Activated T-helper 2 cell treated with anti-CD3 and anti-CD28 coated beads, Interferon-gamma antibody, Interleukin-2, Interleukin-4, amounts not matched to agents 10 μg/mL and 5 μg/mL and 100 μg/mL, durations not matched to agents 14 hours and 24 hours and 36 hours (primary cell): Measurements from ENCODE around the gene DRICH1. TPM values are rescaled to one million over a fixed set of nuclear protein-coding genes. Genes with fewer than 3 reads are reported as not detected.
"Not testable (repeated sequence)": the region's sequence is repeated elsewhere in the genome, so short reads cannot be mapped to it uniquely, and the experiment has no call there.

Experiments used
- DNase-seq: peaks from one replicate; pipeline ENCODE4 v3.0.0; 2021; ENCODE audit warnings: low spot score
- H3K27ac Mint-ChIP-seq: one replicate; pipeline ENCODE4 v1.8.0; 2021; ENCODE audit warnings: mixed read lengths
- H3K27me3 Mint-ChIP-seq: one replicate; pipeline ENCODE4 v1.8.0; 2021; ENCODE audit warnings: low read depth, mixed read lengths
- H3K36me3 Mint-ChIP-seq: one replicate; pipeline ENCODE4 v1.8.0; 2021; ENCODE audit warnings: low read depth, mixed read lengths
- H3K4me1 Mint-ChIP-seq: one replicate; pipeline ENCODE4 v1.8.0; 2021; ENCODE audit warnings: low read depth, mixed read lengths
- H3K4me3 Mint-ChIP-seq: one replicate; pipeline ENCODE4 v1.8.0; 2021; ENCODE audit warnings: low read depth, mild to moderate bottlenecking, moderate library complexity, mixed read lengths
- H3K9me3 Mint-ChIP-seq: one replicate; pipeline ENCODE4 v1.8.0; 2021; ENCODE audit warnings: mixed read lengths
- intact Hi-C: fragments of 100-400 bp; cut with micrococcal nuclease; formaldehyde crosslinking; loops from one replicate; pipeline ENCODE4 v1.15.1; 2023
- total RNA-seq: library from RNA; stranded (reverse); gene quantifications from 2 replicates; pipeline ENCODE4 v1.2.3, GENCODE V29; 2022

The DRICH1 gene
- 0.50 and 0.57 TPM in 2 replicates for total RNA-seq

- Mint-ChIP-seq H3K4me1 (peaks cover 4% of the 10 kb centered on the region), H3K9me3 (no peaks in the 10 kb centered on the region), H3K27ac (no peak within 1 kb of the TSS), H3K36me3 (no peaks in the 10 kb centered on the region), H3K4me3 (no peak within 1 kb of the TSS), H3K27me3 (no peaks in the 10 kb centered on the region)
- intact Hi-C loops: no loop called here
- DNase-seq: no peak
Measured at GRCh38 chr22:23632178-23632577, at the start of gene DRICH1. TSS of gene DRICH1 (minus strand) at chr22:23632321. CDS start at chr22:23632023, 298 bp downstream.

- DNase-seq: no peak
- no peaks in the 10 kb centered on the region for H3K9me3 Mint-ChIP-seq
- H3K4me3 Mint-ChIP-seq: no peak overlapping the region
- H3K27me3 Mint-ChIP-seq: no peaks in the 10 kb centered on the region
- no peak overlapping the region for H3K27ac Mint-ChIP-seq
- intact Hi-C loops: no loop called here
- peaks cover 2% of the 10 kb centered on the region for H3K4me1 Mint-ChIP-seq
- peaks cover 23% of the 10 kb centered on the region for H3K36me3 Mint-ChIP-seq
Measured at GRCh38 chr22:23681026-23681809, 49.1 kb upstream of the DRICH1 start.

GRCh38 chr22:23678133-23678532 lies 46.0 kb upstream of the DRICH1 start:
- intact Hi-C loops: no loop called here
- no peaks in the 10 kb centered on the region for H3K9me3 Mint-ChIP-seq
- H3K4me3 Mint-ChIP-seq: no peak overlapping the region
- no peak overlapping the region for H3K27ac Mint-ChIP-seq
- H3K27me3 Mint-ChIP-seq: no peaks in the 10 kb centered on the region
- peaks cover 3% of the 10 kb centered on the region for H3K4me1 Mint-ChIP-seq
- H3K36me3 Mint-ChIP-seq: peaks cover 18% of the 10 kb centered on the region
- DNase-seq: no peak

GRCh38 chr22:23677701-23677995 lies 45.5 kb upstream of the DRICH1 start:
- no peak for DNase-seq
- Mint-ChIP-seq H3K4me3 (no peak overlapping the region), H3K27me3 (no peaks in the 10 kb centered on the region), H3K27ac (no peak overlapping the region), H3K36me3 (peaks cover 13% of the 10 kb centered on the region), H3K4me1 (peaks cover 8% of the 10 kb centered on the region), H3K9me3 (no peaks in the 10 kb centered on the region)
- intact Hi-C loops: no loop called here

GRCh38 chr22:23676841-23677700 lies 45.0 kb upstream of the DRICH1 start:
- H3K4me1 Mint-ChIP-seq, H3K27ac Mint-ChIP-seq, H3K27me3 Mint-ChIP-seq, DNase-seq, H3K36me3 Mint-ChIP-seq, H3K4me3 Mint-ChIP-seq, intact Hi-C loops, H3K9me3 Mint-ChIP-seq: not testable (repeated sequence)

GRCh38 chr22:23675502-23676415 lies 43.6 kb upstream of the DRICH1 start:
- intact Hi-C loops: no loop called here
- Mint-ChIP-seq H3K27me3 (no peaks in the 10 kb centered on the region), H3K4me1 (peaks cover 9% of the 10 kb centered on the region), H3K4me3 (no peak overlapping the region), H3K27ac (no peak overlapping the region), H3K36me3 (peaks cover 5% of the 10 kb centered on the region), H3K9me3 (no peaks in the 10 kb centered on the region)
- DNase-seq: no peak

GRCh38 chr22:23674886-23675501 lies 42.9 kb upstream of the DRICH1 start:
- H3K4me3 Mint-ChIP-seq, intact Hi-C loops, H3K9me3 Mint-ChIP-seq, DNase-seq, H3K27me3 Mint-ChIP-seq, H3K4me1 Mint-ChIP-seq, H3K36me3 Mint-ChIP-seq, H3K27ac Mint-ChIP-seq: not testable (repeated sequence)

- H3K9me3 Mint-ChIP-seq: no peaks in the 10 kb centered on the region
- no peak overlapping the region for H3K27ac Mint-ChIP-seq
- intact Hi-C loops: no loop called here
- H3K4me1 Mint-ChIP-seq: peaks cover 9% of the 10 kb centered on the region
- peaks cover 3% of the 10 kb centered on the region for H3K36me3 Mint-ChIP-seq
- no peaks in the 10 kb centered on the region for H3K27me3 Mint-ChIP-seq
- H3K4me3 Mint-ChIP-seq: no peak overlapping the region
- DNase-seq: no peak
Measured at GRCh38 chr22:23673826-23674690, 41.9 kb upstream of the DRICH1 start.

GRCh38 chr22:23673050-23673620 lies 41.0 kb upstream of the DRICH1 start:
- no peak for DNase-seq
- H3K9me3 Mint-ChIP-seq: no peaks in the 10 kb centered on the region
- no peak overlapping the region for H3K4me3 Mint-ChIP-seq
- H3K4me1 Mint-ChIP-seq: peaks cover 9% of the 10 kb centered on the region
- H3K27me3 Mint-ChIP-seq: no peaks in the 10 kb centered on the region
- H3K27ac Mint-ChIP-seq: no peak overlapping the region
- peaks cover 6% of the 10 kb centered on the region for H3K36me3 Mint-ChIP-seq
- intact Hi-C loops: no loop called here

GRCh38 chr22:23672307-23673049 lies 40.4 kb upstream of the DRICH1 start:
- H3K27me3 Mint-ChIP-seq, H3K9me3 Mint-ChIP-seq, DNase-seq, H3K27ac Mint-ChIP-seq, H3K36me3 Mint-ChIP-seq, H3K4me1 Mint-ChIP-seq, intact Hi-C loops, H3K4me3 Mint-ChIP-seq: not testable (repeated sequence)

GRCh38 chr22:23671387-23671786 lies 39.3 kb upstream of the DRICH1 start:
- intact Hi-C loops, H3K36me3 Mint-ChIP-seq, H3K9me3 Mint-ChIP-seq, H3K4me3 Mint-ChIP-seq, H3K27me3 Mint-ChIP-seq, DNase-seq, H3K4me1 Mint-ChIP-seq, H3K27ac Mint-ChIP-seq: not testable (repeated sequence)
